HL-60/S4 (cell line): ENCODE results near the gene AMTN.
"Not testable (repeated sequence)": the region's sequence is repeated elsewhere in the genome, so short reads cannot be mapped to it uniquely, and the experiment has no call there.

Experiments
- in situ Hi-C: fragments of 300-500 bp; cut with MboI; formaldehyde crosslinking; loops from 2 replicates; pipeline ENCODE4 v1.14.3; 2022; ENCODE audit warnings: low sequenced_read_pairs

The AMTN gene

DNA sequence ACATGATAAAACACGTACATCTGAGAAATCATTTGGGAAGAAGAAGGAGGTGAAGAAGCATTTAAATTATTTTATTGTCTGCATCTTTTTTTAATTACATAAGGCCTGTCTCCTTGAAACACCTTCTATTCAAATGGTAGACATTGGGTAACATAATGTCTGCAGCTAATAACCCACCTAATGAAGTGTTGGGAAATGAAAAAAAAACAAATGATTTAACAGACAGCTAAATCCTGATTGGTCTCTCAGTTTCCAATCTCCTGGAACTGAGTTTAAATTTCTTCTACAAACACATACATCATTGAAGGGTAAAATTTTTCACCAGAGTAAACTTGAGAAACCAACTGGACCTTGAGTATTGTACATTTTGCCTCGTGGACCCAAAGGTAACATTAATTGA is at the start of gene AMTN:
TSS of gene AMTN (plus strand) at position 301 of the 400 bp plus-strand sequence. CDS start 209 bp downstream, outside the sequence.
- in situ Hi-C loops = no loop called here

DNA sequence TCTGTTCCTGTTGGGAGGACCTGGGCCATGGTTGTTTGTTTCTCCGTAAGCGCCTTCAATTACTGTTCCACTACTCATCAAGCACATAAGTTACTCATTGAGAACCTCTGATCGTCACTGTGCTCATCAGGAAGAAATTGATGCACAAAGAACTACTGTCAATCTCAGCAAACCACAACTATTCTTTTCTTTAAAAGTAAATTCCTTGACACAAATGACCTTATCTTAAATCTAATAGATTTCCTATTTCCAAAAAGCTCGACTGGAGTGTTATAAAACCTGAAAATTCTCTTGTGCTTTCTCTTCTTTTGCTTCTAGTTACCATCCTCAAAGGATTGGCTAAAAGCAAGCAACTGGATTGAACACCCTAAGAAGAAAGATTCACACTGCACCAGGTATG is 46.5 kb upstream of the AMTN start, which contains the start of gene MUC7:
TSS of gene MUC7 (plus strand) at position 301 of the 400 bp plus-strand sequence. CDS start 1,825 bp downstream, outside the sequence.
- in situ Hi-C loops = no loop called here

DNA sequence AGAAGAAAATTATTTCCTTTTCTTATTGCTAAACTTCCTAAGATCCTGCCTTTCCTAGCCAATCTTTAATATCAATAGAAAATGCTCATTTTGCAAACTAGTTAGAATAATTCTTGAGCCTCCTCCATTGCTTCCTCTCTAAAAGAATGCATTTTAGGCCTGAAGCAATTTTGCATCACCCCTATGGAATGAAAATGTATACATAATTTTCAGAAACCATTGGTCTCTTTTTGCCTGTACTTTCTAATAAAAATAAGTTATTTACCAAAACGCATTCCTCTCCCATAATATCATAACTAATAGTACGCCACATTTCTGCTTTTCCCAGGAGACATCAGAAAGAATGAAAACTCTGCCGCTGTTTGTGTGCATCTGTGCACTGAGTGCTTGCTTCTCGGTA is 44.7 kb upstream of the AMTN start:
- in situ Hi-C loops = no loop called here

DNA sequence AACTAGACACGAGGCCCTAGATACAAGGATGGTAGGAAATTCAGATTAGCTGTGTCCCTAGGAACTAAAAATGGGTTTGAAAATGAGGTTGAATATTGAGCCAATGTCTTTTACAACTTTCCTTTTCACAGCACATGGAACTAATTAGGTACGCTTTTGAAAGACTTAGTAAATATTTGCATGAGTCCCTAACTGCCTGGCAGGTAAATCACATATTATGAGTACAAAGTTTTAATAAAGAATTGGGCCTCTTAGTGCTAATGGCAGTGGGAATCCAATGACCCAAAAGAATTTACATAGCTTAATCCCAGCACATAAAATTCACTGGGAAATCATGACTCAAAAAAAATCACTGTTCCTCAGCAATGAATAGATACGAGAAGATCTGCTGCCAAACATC is 29.6 kb upstream of the AMTN start:
- in situ Hi-C loops = no loop called here

GRCh38 chr4:70496231-70496630 is 22.1 kb upstream of the AMTN start:
- in situ Hi-C loops = no loop called here

- in situ Hi-C loops = not testable (repeated sequence)
Observed at GRCh38 chr4:70501838-70502237, 16.5 kb upstream of the AMTN start.

GRCh38 chr4:70504733-70505132 is 13.6 kb upstream of the AMTN start:
- in situ Hi-C loops = no loop called here

DNA sequence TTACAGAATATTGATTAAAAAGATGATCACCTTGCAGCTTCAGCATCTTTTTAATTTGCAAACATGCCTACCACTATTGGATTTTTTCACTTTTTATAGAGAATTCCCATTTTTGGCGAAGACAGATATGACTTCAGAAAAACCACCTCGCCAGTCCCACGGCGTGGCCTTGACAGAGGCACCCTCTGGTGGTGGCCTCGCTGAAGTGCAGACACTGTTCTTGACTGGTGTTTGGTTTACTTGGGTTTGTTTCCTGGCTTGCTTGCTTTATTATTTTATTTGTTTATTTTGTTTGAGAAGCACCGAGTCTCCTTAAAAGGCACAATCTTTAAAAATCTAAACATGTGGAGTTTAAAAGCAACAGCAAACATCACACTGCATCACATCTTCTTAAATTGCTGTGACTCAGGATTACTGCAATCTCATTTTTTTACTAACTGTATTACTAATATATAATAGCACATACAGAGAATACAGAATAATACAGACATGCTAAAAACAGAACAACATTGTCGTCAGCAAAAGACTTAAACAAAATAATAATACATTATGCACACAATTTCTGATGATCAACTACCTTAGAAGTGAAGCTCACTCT is 13.1 kb upstream of the AMTN start:
- in situ Hi-C loops = no loop called here

GRCh38 chr4:70508801-70509200 is 9.6 kb upstream of the AMTN start:
- in situ Hi-C loops = no loop called here

GRCh38 chr4:70511365-70511764 is 7.0 kb upstream of the AMTN start:
- in situ Hi-C loops = no loop called here

- in situ Hi-C loops = no loop called here
Observed at GRCh38 chr4:70515367-70516250, 2.8 kb upstream of the AMTN start.

GRCh38 chr4:70518716-70519115 is 347 bp downstream of the AMTN start:
- in situ Hi-C loops = no loop called here

GRCh38 chr4:70522626-70523025 is 4.3 kb downstream of the AMTN start:
- in situ Hi-C loops = no loop called here

DNA sequence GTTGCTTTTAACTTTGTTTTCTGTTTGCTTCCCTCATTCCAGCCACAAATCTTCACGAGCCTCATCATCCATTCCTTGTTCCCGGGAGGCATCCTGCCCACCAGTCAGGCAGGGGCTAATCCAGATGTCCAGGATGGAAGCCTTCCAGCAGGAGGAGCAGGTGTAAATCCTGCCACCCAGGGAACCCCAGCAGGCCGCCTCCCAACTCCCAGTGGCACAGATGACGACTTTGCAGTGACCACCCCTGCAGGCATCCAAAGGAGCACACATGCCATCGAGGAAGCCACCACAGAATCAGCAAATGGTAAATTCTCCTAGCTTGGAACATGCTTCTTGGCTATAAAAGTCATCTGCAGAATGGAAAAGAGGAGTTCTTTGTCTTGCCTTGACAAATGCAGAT is 12.6 kb downstream of the AMTN start:
- in situ Hi-C loops = no loop called here

GRCh38 chr4:70531981-70532380 is 13.6 kb downstream of the AMTN start:
- in situ Hi-C loops = no loop called here

DNA sequence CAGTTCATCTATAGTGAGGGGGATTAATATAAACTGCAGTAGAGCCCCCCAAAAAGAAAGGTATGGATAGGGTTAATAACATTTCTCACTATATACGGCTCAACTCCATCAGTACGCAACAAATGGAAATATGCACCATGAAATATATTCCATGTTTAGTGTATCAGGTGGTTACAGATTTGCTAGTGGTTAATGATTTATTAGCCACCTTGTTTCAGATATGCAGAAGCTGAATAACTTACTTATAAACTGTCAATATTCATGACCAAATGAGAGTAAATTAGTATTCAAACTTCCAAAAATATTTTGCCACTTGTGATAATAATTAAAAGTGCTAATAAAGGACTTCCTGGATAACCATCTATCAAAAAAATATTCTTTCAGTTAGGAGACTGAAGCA is 14.8 kb downstream of the AMTN start:
- in situ Hi-C loops = no loop called here

GRCh38 chr4:70533791-70534190 is 15.4 kb downstream of the AMTN start:
- in situ Hi-C loops = no loop called here

DNA sequence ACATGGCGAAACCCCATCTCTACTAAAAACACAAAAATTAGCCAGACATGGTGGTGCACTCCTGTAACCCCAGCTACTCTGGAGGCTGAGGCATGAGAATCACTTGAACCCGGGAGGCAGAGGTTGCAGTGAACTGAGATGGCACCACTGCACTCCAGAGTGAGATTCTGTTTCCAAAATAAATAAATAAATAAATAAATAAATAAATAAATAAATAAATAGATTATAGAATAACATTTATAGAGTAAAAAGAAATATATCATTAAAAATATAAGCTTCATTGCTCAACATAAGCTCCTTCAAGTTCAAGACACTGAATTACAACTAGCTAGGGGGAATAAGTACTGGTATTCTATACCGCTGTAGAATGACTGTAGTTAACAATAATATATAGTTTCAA is 16.5 kb downstream of the AMTN start:
- in situ Hi-C loops = not testable (repeated sequence)

GRCh38 chr4:70538869-70539268 is 20.5 kb downstream of the AMTN start:
- in situ Hi-C loops = no loop called here

DNA sequence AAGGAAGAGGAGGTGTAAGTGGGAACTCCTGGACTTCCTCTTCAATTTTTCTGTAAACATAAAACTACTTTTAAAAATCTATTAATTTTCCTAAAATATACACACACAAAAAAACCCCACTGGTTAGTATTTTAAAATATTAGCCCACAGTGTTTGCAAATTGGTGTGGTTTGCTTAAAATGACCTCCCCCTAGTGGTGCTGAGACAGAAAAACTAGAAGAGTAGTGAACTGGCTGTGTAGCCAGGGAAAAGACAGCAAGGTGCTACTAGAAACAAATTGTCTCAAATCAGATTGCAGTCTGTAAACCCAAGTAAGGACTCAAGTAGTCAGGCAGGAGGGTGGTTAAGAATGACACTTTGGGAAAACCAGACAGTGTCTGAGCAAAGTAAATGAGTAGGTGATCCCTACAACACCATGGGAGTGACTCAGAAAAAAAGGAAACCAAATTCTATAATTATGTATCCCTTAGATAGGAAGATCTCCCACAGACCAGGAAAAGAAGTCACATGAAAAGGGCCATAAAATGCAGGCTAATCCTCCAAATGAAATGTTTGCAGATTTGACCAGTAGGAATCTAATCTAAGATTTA is 26.0 kb downstream of the AMTN start:
- in situ Hi-C loops = no loop called here

DNA sequence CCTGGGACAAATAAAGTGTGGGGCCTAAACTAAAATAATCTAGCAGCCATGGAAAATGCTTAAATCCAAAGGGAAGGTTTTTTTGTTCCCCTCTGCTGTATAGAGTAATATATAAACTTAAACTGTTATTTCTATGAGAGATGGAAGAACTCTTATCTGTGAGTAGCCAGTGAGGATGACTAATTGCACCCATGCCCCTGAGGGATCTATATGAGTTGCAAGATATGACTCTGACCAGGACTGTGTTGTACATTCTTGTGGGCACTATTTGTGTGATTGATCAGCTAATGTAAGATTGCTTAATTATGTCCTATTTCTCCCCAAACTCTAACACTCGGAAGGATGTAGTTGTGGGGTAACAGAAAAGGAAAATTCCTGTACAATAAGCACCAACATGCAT is 38.5 kb downstream of the AMTN start:
- in situ Hi-C loops = no loop called here
